ENCODE measurements around the gene TMIGD1. TPM values are rescaled to one million over a fixed set of nuclear protein-coding genes. Genes with fewer than 3 reads are reported as not detected.

Gene TMIGD1
- total and polyA plus RNA-seq, 2 experiments from 2014 or later: not detected

GRCh38 chr17:30314474-30314873, 19.4 kb downstream of the TMIGD1 start:
- no peak overlapping the region for H3K27ac Mint-ChIP-seq
- Histone ChIP-seq H3F3A (replicated peaks; ENCODE audit: low read depth) (no peaks in the 10 kb centered on the region), H3K36me3 (ENCODE audit: insufficient read depth) (no peaks in the 10 kb centered on the region), H3K27ac (ENCODE audit: low read depth) (no peak overlapping the region), H4K20me1 (replicated peaks; ENCODE audit: insufficient read depth) (no peaks in the 10 kb centered on the region), H3K9me2 (ENCODE audit: insufficient read depth) (no peaks in the 10 kb centered on the region), H3K4me1 (ENCODE audit: insufficient read depth) (no peaks in the 10 kb centered on the region), H3K4me3 (no peak overlapping the region), H3K4me2 (no peak overlapping the region), H3K79me2 (replicated peaks; ENCODE audit: insufficient read depth) (no peaks in the 10 kb centered on the region), H3K27me3 (ENCODE audit: insufficient read depth) (no peaks in the 10 kb centered on the region), H2AFZ (no peak overlapping the region)
- H3K27me3 Mint-ChIP-seq (ENCODE audit: insufficient read depth, low read depth, poor library complexity): peaks cover 1% of the 10 kb centered on the region
- H3K4me1 Mint-ChIP-seq: peaks cover 3% of the 10 kb centered on the region; the same call in 1 of the 3 replicates
- ATAC-seq (no peak), DNase-seq (ENCODE audit: low spot score) (no peak)
- TF ChIP-seq, protein P1, sequence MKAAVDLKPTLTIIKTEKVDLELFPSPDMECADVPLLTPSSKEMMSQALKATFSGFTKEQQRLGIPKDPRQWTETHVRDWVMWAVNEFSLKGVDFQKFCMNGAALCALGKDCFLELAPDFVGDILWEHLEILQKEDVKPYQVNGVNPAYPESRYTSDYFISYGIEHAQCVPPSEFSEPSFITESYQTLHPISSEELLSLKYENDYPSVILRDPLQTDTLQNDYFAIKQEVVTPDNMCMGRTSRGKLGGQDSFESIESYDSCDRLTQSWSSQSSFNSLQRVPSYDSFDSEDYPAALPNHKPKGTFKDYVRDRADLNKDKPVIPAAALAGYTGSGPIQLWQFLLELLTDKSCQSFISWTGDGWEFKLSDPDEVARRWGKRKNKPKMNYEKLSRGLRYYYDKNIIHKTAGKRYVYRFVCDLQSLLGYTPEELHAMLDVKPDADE (IDR thresholded peaks at IDR 0.05): no peak
- TF ChIP-seq EZH2phosphoT487 (IDR thresholded peaks at IDR 0.05; ENCODE audit: unreplicated experiment): no peak
- H3K4me3 Mint-ChIP-seq: no peak overlapping the region
- H3K9me3 Mint-ChIP-seq: no peaks in the 10 kb centered on the region
- H3K36me3 Mint-ChIP-seq (ENCODE audit: low read depth): no peaks in the 10 kb centered on the region

GRCh38 chr17:30312226-30312625, 21.6 kb downstream of the TMIGD1 start:
- H3K27ac Mint-ChIP-seq: peak overlapping the region; percentile 2; the same call in 1 of the 2 replicates
- ATAC-seq (no peak), DNase-seq (ENCODE audit: low spot score) (no peak)
- no peaks in the 10 kb centered on the region for H3K36me3 Mint-ChIP-seq (ENCODE audit: low read depth)
- H3K4me1 ChIP-seq (ENCODE audit: insufficient read depth): no peaks in the 10 kb centered on the region
- H3K4me3 Mint-ChIP-seq: no peak overlapping the region
- H3K27me3 Mint-ChIP-seq (ENCODE audit: insufficient read depth, low read depth, poor library complexity): peaks cover 1% of the 10 kb centered on the region
- no peak overlapping the region for H3K4me3 ChIP-seq
- H4K20me1 ChIP-seq (replicated peaks; ENCODE audit: insufficient read depth): no peaks in the 10 kb centered on the region
- no peaks in the 10 kb centered on the region for H3K27me3 ChIP-seq (ENCODE audit: insufficient read depth)
- H3K36me3 ChIP-seq (ENCODE audit: insufficient read depth): no peaks in the 10 kb centered on the region
- no peaks in the 10 kb centered on the region for H3K9me2 ChIP-seq (ENCODE audit: insufficient read depth)
- H3K9me3 Mint-ChIP-seq: no peaks in the 10 kb centered on the region
- H3K4me2 ChIP-seq: no peak overlapping the region
- H3K79me2 ChIP-seq (replicated peaks; ENCODE audit: insufficient read depth): no peaks in the 10 kb centered on the region
- H2AFZ ChIP-seq: no peak overlapping the region
- H3F3A ChIP-seq (replicated peaks; ENCODE audit: low read depth): no peaks in the 10 kb centered on the region
- peaks cover 3% of the 10 kb centered on the region; the same call in 1 of the 3 replicates for H3K4me1 Mint-ChIP-seq
- H3K27ac ChIP-seq (ENCODE audit: low read depth): no peak overlapping the region
- no peak for TF ChIP-seq ZNF331 (CRISPR knock-in tag; IDR thresholded peaks at IDR 0.05; ENCODE audit: low read depth)
- TF ChIP-seq CTCF (conservative IDR thresholded peaks at IDR 0.05; ENCODE audit: low read depth in 2 of 2): no peak
- no peak for TF ChIP-seq JUNB (IDR thresholded peaks at IDR 0.05; ENCODE audit: unreplicated experiment)
- no peak for TF ChIP-seq CREB1 (CRISPR knock-in tag; IDR thresholded peaks at IDR 0.05; ENCODE audit: low read depth)
- no peak for TF ChIP-seq EZH2 (IDR thresholded peaks at IDR 0.05; ENCODE audit: low read depth, unreplicated experiment)
- no peak for TF ChIP-seq POLR2AphosphoS5 (IDR thresholded peaks at IDR 0.05; ENCODE audit: low read depth)
- TF ChIP-seq NANOG (IDR thresholded peaks at IDR 0.05; ENCODE audit: borderline replicate concordance): no peak
- TF ChIP-seq, protein P2, sequence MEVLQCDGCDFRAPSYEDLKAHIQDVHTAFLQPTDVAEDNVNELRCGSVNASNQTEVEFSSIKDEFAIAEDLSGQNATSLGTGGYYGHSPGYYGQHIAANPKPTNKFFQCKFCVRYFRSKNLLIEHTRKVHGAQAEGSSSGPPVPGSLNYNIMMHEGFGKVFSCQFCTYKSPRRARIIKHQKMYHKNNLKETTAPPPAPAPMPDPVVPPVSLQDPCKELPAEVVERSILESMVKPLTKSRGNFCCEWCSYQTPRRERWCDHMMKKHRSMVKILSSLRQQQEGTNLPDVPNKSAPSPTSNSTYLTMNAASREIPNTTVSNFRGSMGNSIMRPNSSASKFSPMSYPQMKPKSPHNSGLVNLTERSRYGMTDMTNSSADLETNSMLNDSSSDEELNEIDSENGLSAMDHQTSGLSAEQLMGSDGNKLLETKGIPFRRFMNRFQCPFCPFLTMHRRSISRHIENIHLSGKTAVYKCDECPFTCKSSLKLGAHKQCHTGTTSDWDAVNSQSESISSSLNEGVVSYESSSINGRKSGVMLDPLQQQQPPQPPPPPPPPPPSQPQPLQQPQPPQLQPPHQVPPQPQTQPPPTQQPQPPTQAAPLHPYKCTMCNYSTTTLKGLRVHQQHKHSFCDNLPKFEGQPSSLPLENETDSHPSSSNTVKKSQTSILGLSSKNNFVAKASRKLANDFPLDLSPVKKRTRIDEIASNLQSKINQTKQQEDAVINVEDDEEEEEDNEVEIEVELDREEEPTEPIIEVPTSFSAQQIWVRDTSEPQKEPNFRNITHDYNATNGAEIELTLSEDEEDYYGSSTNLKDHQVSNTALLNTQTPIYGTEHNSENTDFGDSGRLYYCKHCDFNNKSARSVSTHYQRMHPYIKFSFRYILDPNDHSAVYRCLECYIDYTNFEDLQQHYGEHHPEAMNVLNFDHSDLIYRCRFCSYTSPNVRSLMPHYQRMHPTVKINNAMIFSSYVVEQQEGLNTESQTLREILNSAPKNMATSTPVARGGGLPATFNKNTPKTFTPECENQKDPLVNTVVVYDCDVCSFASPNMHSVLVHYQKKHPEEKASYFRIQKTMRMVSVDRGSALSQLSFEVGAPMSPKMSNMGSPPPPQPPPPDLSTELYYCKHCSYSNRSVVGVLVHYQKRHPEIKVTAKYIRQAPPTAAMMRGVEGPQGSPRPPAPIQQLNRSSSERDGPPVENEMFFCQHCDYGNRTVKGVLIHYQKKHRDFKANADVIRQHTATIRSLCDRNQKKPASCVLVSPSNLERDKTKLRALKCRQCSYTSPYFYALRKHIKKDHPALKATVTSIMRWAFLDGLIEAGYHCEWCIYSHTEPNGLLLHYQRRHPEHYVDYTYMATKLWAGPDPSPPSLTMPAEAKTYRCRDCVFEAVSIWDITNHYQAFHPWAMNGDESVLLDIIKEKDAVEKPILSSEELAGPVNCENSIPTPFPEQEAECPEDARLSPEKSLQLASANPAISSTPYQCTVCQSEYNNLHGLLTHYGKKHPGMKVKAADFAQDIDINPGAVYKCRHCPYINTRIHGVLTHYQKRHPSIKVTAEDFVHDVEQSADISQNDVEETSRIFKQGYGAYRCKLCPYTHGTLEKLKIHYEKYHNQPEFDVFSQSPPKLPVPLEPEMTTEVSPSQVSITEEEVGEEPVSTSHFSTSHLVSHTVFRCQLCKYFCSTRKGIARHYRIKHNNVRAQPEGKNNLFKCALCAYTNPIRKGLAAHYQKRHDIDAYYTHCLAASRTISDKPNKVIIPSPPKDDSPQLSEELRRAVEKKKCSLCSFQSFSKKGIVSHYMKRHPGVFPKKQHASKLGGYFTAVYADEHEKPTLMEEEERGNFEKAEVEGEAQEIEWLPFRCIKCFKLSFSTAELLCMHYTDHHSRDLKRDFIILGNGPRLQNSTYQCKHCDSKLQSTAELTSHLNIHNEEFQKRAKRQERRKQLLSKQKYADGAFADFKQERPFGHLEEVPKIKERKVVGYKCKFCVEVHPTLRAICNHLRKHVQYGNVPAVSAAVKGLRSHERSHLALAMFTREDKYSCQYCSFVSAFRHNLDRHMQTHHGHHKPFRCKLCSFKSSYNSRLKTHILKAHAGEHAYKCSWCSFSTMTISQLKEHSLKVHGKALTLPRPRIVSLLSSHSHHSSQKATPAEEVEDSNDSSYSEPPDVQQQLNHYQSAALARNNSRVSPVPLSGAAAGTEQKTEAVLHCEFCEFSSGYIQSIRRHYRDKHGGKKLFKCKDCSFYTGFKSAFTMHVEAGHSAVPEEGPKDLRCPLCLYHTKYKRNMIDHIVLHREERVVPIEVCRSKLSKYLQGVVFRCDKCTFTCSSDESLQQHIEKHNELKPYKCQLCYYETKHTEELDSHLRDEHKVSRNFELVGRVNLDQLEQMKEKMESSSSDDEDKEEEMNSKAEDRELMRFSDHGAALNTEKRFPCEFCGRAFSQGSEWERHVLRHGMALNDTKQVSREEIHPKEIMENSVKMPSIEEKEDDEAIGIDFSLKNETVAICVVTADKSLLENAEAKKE (CRISPR knock-in tag; IDR thresholded peaks at IDR 0.05): no peak
- TF ChIP-seq EZH2phosphoT487 (IDR thresholded peaks at IDR 0.05; ENCODE audit: unreplicated experiment): no peak
- no peak for TF ChIP-seq ZNF114 (CRISPR knock-in tag; IDR thresholded peaks at IDR 0.05)
- TF ChIP-seq STAT1 (IDR thresholded peaks at IDR 0.05; ENCODE audit: unreplicated experiment): no peak

Data from GM23338 (cell line).